Mammary epithelial cell (primary cell): ENCODE results near the gene ZMYM2.
"Not testable (repeated sequence)": the region's sequence is repeated elsewhere in the genome, so short reads cannot be mapped to it uniquely, and the experiment has no call there.

Experiments
- CTCF ChIP-seq, 2 donors: IDR thresholded peaks in 1 of 2; conservative IDR thresholded peaks in 1 of 2; 2 replicates each; pipeline ENCODE4 v1.5.1; 2011 to 2012; ENCODE audit warnings: inconsistent platforms in 2 of 2, low read length in 2 of 2, mild to moderate bottlenecking in 2 of 2, control low read depth in 1 of 2, low read depth in 1 of 2; ENCODE audit not compliant: insufficient read depth in 1 of 2; ENCODE audit errors: extremely low read depth in 1 of 2
- EZH2 ChIP-seq: IDR thresholded peaks from 2 replicates; pipeline ENCODE4 v1.6.1; 2012; ENCODE audit warnings: low read length, inconsistent platforms, borderline replicate concordance

- not testable (repeated sequence) for TF ChIP-seq CTCF (conservative IDR thresholded peaks at IDR 0.05 in 1 of 2, IDR thresholded peaks at IDR 0.05 in 1 of 2; ENCODE audit: extremely low read depth in 1 of 2, insufficient read depth in 1 of 2, low read depth in 1 of 2, low read length in 2 of 2); EZH2
Observed at GRCh38 chr13:19974498-19975009, 16.0 kb downstream of the ZMYM2 start.
